SK-N-SH (cell line): ENCODE data around the gene PLA2G2C. TPM values are rescaled to one million over a fixed set of nuclear protein-coding genes. Genes with fewer than 3 reads are reported as not detected.

Source experiments
- CTCF ChIA-PET: fragments of 300-600, 350-600 bp; formaldehyde crosslinking; extraction: SDS; loops from one replicate; lab custom pipeline; 2021; lab: Yijun Ruan, JAX
- POLR2A ChIA-PET: fragments of 350-600 bp; sonication (Branson Sonifier 250); formaldehyde crosslinking; extraction: SDS; loops from one replicate; lab custom pipeline; 2020; ENCODE audit warnings: antibody characterized with exemption, inconsistent platforms; lab: Yijun Ruan, JAX
- DNase-seq: peaks from one replicate; pipeline ENCODE4 v3.0.0; 2012
- H2AFZ ChIP-seq: fragments of 200-600 bp; sonication (generic); 2 replicates; pipeline ENCODE4 v1.8.1; 2016; ENCODE audit warnings: antibody characterized with exemption, mild to moderate bottlenecking, low read depth
- H3F3A ChIP-seq: fragments of 200-600 bp; sonication (generic); replicated peaks from 2 replicates; pipeline ENCODE3; 2016; ENCODE audit warnings: antibody characterized with exemption, mild to moderate bottlenecking; ENCODE audit not compliant: insufficient read depth
- H3K27ac ChIP-seq, 2 experiments: fragments of 200-500 bp in 1 of 2; fragments of 200-600 bp in 1 of 2; sonication (Bioruptor generic) in 1 of 2; sonication (generic), shearing (Covaris generic) in 1 of 2; 2 replicates each; pipeline versions ENCODE4 v1.5.1 to v1.6.1; 2014 to 2016; ENCODE audit warnings: low read depth in 2 of 2, inconsistent platforms in 1 of 2, low read length in 1 of 2, mild to moderate bottlenecking in 1 of 2, mixed read lengths in 1 of 2
- H3K27me3 ChIP-seq: fragments of 200-600 bp; sonication (generic), shearing (Covaris generic); 2 replicates; pipeline ENCODE4 v1.6.1; 2016; ENCODE audit warnings: mixed run types; ENCODE audit not compliant: insufficient read depth
- H3K36me3 ChIP-seq, 2 experiments: fragments of 200-500 bp in 1 of 2; fragments of 200-600 bp in 1 of 2; sonication (Bioruptor generic) in 1 of 2; sonication (generic) in 1 of 2; replicated peaks in 1 of 2; 2 replicates each; pipeline versions ENCODE3 to v1.5.1; 2014 to 2016; ENCODE audit warnings: low read length in 1 of 2, mild to moderate bottlenecking in 1 of 2; ENCODE audit not compliant: insufficient read depth in 2 of 2, control insufficient read depth in 1 of 2
- H3K4me1 ChIP-seq, 2 experiments: fragments of 200-500 bp in 1 of 2; fragments of 200-600 bp in 1 of 2; sonication (Bioruptor generic) in 1 of 2; sonication (generic), shearing (Covaris generic) in 1 of 2; 2 replicates each; pipeline versions ENCODE4 v1.5.1 to v1.6.1; 2014 to 2016; ENCODE audit warnings: low read depth in 1 of 2, low read length in 1 of 2, mixed run types in 1 of 2; ENCODE audit not compliant: insufficient read depth in 2 of 2, control insufficient read depth in 1 of 2
- H3K4me2 ChIP-seq: fragments of 200-600 bp; sonication (generic), shearing (Covaris generic); 2 replicates; pipeline ENCODE4 v1.6.1; 2017; ENCODE audit warnings: mixed run types
- H3K4me3 ChIP-seq, 2 experiments: fragments of 200-500 bp in 1 of 2; fragments of 200-600 bp in 1 of 2; sonication (Bioruptor generic) in 1 of 2; sonication (generic), shearing (Covaris generic) in 1 of 2; 2 replicates each; pipeline versions ENCODE4 v1.5.1 to v1.8.1; 2014 to 2016; ENCODE audit warnings: low read depth in 2 of 2, inconsistent platforms in 1 of 2, low read length in 1 of 2, mild to moderate bottlenecking in 1 of 2, mixed read lengths in 1 of 2, moderate library complexity in 1 of 2
- H3K79me2 ChIP-seq: fragments of 200-600 bp; sonication (generic); 2 replicates; pipeline ENCODE4 v1.8.1; 2017; ENCODE audit warnings: mild to moderate bottlenecking; ENCODE audit not compliant: insufficient read depth
- H3K9ac ChIP-seq: fragments of 200-600 bp; sonication (generic); 2 replicates; pipeline ENCODE4 v1.6.1; 2017; ENCODE audit warnings: mixed run types
- H3K9me2 ChIP-seq: fragments of 200-600 bp; sonication (generic); 2 replicates; pipeline ENCODE4 v1.6.1; 2017; ENCODE audit warnings: mixed run types
- H3K9me3 ChIP-seq: fragments of 200-600 bp; sonication (generic); 2 replicates; pipeline ENCODE4 v1.6.1; 2017; ENCODE audit warnings: mixed run types, mild to moderate bottlenecking, moderate library complexity
- H4K20me1 ChIP-seq: fragments of 200-600 bp; sonication (generic); 2 replicates; pipeline ENCODE4 v1.6.1; 2017; ENCODE audit warnings: mild to moderate bottlenecking, mixed run types; ENCODE audit not compliant: insufficient read depth
- CHD2 ChIP-seq: fragments of 150-350 bp; IDR thresholded peaks from 2 replicates; pipeline ENCODE4 v1.6.1; 2018; ENCODE audit warnings: low read length; ENCODE audit not compliant: partially characterized antibody
- CTCF ChIP-seq: fragments of 200-600 bp; sonication (generic); IDR thresholded peaks from 2 replicates; pipeline ENCODE4 v1.6.1; 2017; ENCODE audit warnings: antibody characterized with exemption, mild to moderate bottlenecking, moderate library complexity
- ELF1 ChIP-seq: IDR thresholded peaks from 2 replicates; pipeline ENCODE4 v1.4.0; 2012
- EZH2phosphoT487 ChIP-seq: fragments of 200-600 bp; sonication (generic); IDR thresholded peaks from 2 replicates; pipeline ENCODE4 v1.6.1; 2017; ENCODE audit warnings: low read depth, mixed run types, mild to moderate bottlenecking, antibody characterized with exemption, moderate library complexity, borderline replicate concordance
- FOSL2 ChIP-seq: IDR thresholded peaks from 2 replicates; pipeline ENCODE4 v1.4.0; 2012; ENCODE audit warnings: low read depth, mild to moderate bottlenecking, moderate library complexity, borderline replicate concordance
- FOXM1 ChIP-seq: IDR thresholded peaks from 2 replicates; pipeline ENCODE4 v1.4.0; 2012; ENCODE audit warnings: low read depth, mild to moderate bottlenecking
- JUND ChIP-seq: IDR thresholded peaks from 2 replicates; pipeline ENCODE4 v1.4.0; 2012
- MAX ChIP-seq: IDR thresholded peaks from 2 replicates; pipeline ENCODE4 v1.4.0; 2012; ENCODE audit warnings: low read depth
- MEF2A ChIP-seq: IDR thresholded peaks from 2 replicates; pipeline ENCODE4 v1.4.0; 2012; ENCODE audit warnings: low read depth, borderline replicate concordance
- NFIC ChIP-seq: IDR thresholded peaks from 2 replicates; pipeline ENCODE4 v1.4.0; 2012; ENCODE audit warnings: borderline replicate concordance
- RFX5 ChIP-seq: IDR thresholded peaks from 2 replicates; pipeline ENCODE4 v1.6.1; 2012; ENCODE audit warnings: mild to moderate bottlenecking, improper control_type of control experiment, low read length
- RXRA ChIP-seq: IDR thresholded peaks from 2 replicates; pipeline ENCODE4 v1.4.0; 2012; ENCODE audit warnings: low read depth, mild to moderate bottlenecking, borderline replicate concordance
- SIN3A ChIP-seq: IDR thresholded peaks from 2 replicates; pipeline ENCODE4 v1.6.1; 2012; ENCODE audit warnings: low read depth, mild to moderate bottlenecking, low read length, moderate library complexity, borderline replicate concordance
- TAF1 ChIP-seq: IDR thresholded peaks from 2 replicates; pipeline ENCODE4 v1.6.1; 2012; ENCODE audit warnings: low read depth, mild to moderate bottlenecking, low read length, moderate library complexity, borderline replicate concordance
- TEAD4 ChIP-seq: IDR thresholded peaks from 2 replicates; pipeline ENCODE4 v1.4.0; 2012; ENCODE audit warnings: mild to moderate bottlenecking, borderline replicate concordance; ENCODE audit not compliant: insufficient read depth
- YY1 ChIP-seq: IDR thresholded peaks from 2 replicates; pipeline ENCODE4 v1.4.0; 2012; ENCODE audit warnings: low read depth, mild to moderate bottlenecking
- ZBTB33 ChIP-seq: IDR thresholded peaks from 2 replicates; pipeline ENCODE4 v1.4.0; 2012; ENCODE audit warnings: low read depth, borderline replicate concordance
- WGBS: methylation state at CpG from one replicate; pipeline ENCODE4 v1.1.6; 2017; ENCODE audit warnings: low lambda C conversion rate; 5-methylcytosine and 5-hydroxymethylcytosine counted together
- polyA plus RNA-seq, 3 experiments: library from polyadenylated mRNA; depleted of rRNA; stranded (reverse); fragments of >200 nt; gene quantifications; 2 replicates each; pipeline ENCODE4 v1.2.3, GENCODE V29; 2012
- TF ChIP-seq, protein P1 (sequence below): IDR thresholded peaks from 2 replicates; pipeline ENCODE4 v1.4.0; 2012; ENCODE audit warnings: low read depth, borderline replicate concordance

Gene PLA2G2C
- polyA plus RNA-seq, 1 of the 3 experiments (the other 2 are of a cell fraction), result not detected

- Histone ChIP-seq H3K4me3 (no peak overlapping the region), H2AFZ (no peak overlapping the region), H3K4me2 (no peak overlapping the region), H3K9me2 (no peaks in the 10 kb centered on the region), H4K20me1 (no peaks in the 10 kb centered on the region), H3K36me3 (no peaks in the 10 kb centered on the region), H3K27ac (no peak overlapping the region), H3K79me2 (no peaks in the 10 kb centered on the region), H3K4me1 (no peaks in the 10 kb centered on the region), H3K27me3 (peaks cover 21% of the 10 kb centered on the region; the same call in 1 of the 2 replicates), H3F3A (no peaks in the 10 kb centered on the region), H3K9me3 (no peaks in the 10 kb centered on the region), H3K9ac (no peak overlapping the region)
- TF ChIP-seq CTCF, result no peak
- TF ChIP-seq NFIC, result no peak
- no peak for TF ChIP-seq JUND
- CTCF ChIA-PET, result interaction anchor here (1.0 to 3.2 kb wide), 5 partner anchors 9 to 320 kb away, joined by 3 to 15 read pairs (median 4); partner anchors contain the start of gene OTUD3
- 43% methylated on average over 5 of the region's 5 CpGs for WGBS
- POLR2A ChIA-PET, result no interaction called here
- no peak for DNase-seq
These were observed 15.8 kb upstream of the PLA2G2C start for GRCh38 chr1:20202166-20202565.

GRCh38 chr1:20200966-20201365 lies 14.6 kb upstream of the PLA2G2C start:
- Histone ChIP-seq H3K27ac (no peak overlapping the region), H2AFZ (no peak overlapping the region), H3K9me2 (no peaks in the 10 kb centered on the region), H3K4me3 (no peak overlapping the region), H3K9ac (no peak overlapping the region), H4K20me1 (no peaks in the 10 kb centered on the region), H3K9me3 (no peaks in the 10 kb centered on the region), H3K36me3 (no peaks in the 10 kb centered on the region), H3K4me2 (no peak overlapping the region), H3K79me2 (no peaks in the 10 kb centered on the region), H3K27me3 (peaks cover 21% of the 10 kb centered on the region; the same call in 1 of the 2 replicates), H3K4me1 (no peaks in the 10 kb centered on the region), H3F3A (no peaks in the 10 kb centered on the region)
- DNase-seq, result no peak
- ChIA-PET CTCF (interaction anchor here (2.2 kb wide), 1 partner anchor 12 kb away, joined by 10 read pairs; no protein-coding TSS in a partner anchor), POLR2A (no interaction called here)
- TF ChIP-seq RFX5, result no peak
- TF ChIP-seq TEAD4, result no peak
- TF ChIP-seq YY1, result no peak
- TF ChIP-seq MAX, result no peak
- no peak for TF ChIP-seq CHD2
- TF ChIP-seq, protein P1, sequence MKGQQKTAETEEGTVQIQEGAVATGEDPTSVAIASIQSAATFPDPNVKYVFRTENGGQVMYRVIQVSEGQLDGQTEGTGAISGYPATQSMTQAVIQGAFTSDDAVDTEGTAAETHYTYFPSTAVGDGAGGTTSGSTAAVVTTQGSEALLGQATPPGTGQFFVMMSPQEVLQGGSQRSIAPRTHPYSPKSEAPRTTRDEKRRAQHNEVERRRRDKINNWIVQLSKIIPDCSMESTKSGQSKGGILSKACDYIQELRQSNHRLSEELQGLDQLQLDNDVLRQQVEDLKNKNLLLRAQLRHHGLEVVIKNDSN, result no peak
- no peak for TF ChIP-seq ELF1
- no peak for TF ChIP-seq ZBTB33
- TF ChIP-seq SIN3A, result no peak
- TF ChIP-seq JUND, result no peak
- TF ChIP-seq EZH2phosphoT487, result no peak
- TF ChIP-seq FOSL2, result no peak
- TF ChIP-seq MEF2A, result no peak
- no peak for TF ChIP-seq RXRA
- no peak for TF ChIP-seq FOXM1
- no peak for TF ChIP-seq TAF1
- no peak for TF ChIP-seq NFIC
- 25% methylated on average over 2 of the region's 2 CpGs for WGBS
